SK-N-SH treated with all-trans-retinoic acid at 6 μM for 48 hours (cell line): ENCODE results near the gene LFNG.

Experiments used
- ATAC-seq: fragments of 200-7000 bp; cut with Tn5 transposase; 3 replicates; pipeline ENCODE4 v1.9.1; 2020; ENCODE audit warnings: mild to moderate bottlenecking, moderate library complexity
- ARNTL ChIP-seq: fragments of 450-650 bp; formaldehyde crosslinking; IDR thresholded peaks from 2 replicates; pipeline ENCODE4 v1.5.0; 2020; ENCODE audit warnings: low read depth, mild to moderate bottlenecking, moderate library complexity, borderline replicate concordance
- BACH2 ChIP-seq: fragments of 250-450 bp; sonication (Bioruptor Pico); IDR thresholded peaks from 2 replicates; pipeline ENCODE4 v1.9.0; 2021; ENCODE audit warnings: mild to moderate bottlenecking, borderline replicate concordance
- CREB5 ChIP-seq: fragments of 250-450 bp; sonication (Bioruptor Pico); IDR thresholded peaks from 2 replicates; pipeline ENCODE4 v1.5.1; 2020; ENCODE audit warnings: low read depth, mild to moderate bottlenecking, moderate library complexity
- CSDC2 ChIP-seq: fragments of 250-450 bp; sonication (Bioruptor Pico); IDR thresholded peaks from 2 replicates; pipeline ENCODE4 v1.5.0; 2020; ENCODE audit warnings: mild to moderate bottlenecking, moderate library complexity
- CSRNP3 ChIP-seq: fragments of 250-450 bp; sonication (Bioruptor Pico); IDR thresholded peaks from 2 replicates; pipeline ENCODE4 v1.5.1; 2021; ENCODE audit warnings: mild to moderate bottlenecking, moderate library complexity
- ESRRG ChIP-seq: fragments of 250-450 bp; sonication (Bioruptor Pico); IDR thresholded peaks from 2 replicates; pipeline ENCODE4 v1.6.1; 2021; ENCODE audit warnings: mild to moderate bottlenecking
- GLIS3 ChIP-seq: fragments of 250-450 bp; sonication (Bioruptor Pico); IDR thresholded peaks from 2 replicates; pipeline ENCODE4 v1.5.0; 2020; ENCODE audit warnings: mild to moderate bottlenecking, moderate library complexity
- ISL1 ChIP-seq: fragments of 250-450 bp; sonication (Bioruptor Pico); IDR thresholded peaks from 2 replicates; pipeline ENCODE4 v2.1.2; 2022; ENCODE audit warnings: mild to moderate bottlenecking, moderate library complexity
- OSR1 ChIP-seq: fragments of 250-450 bp; sonication (Bioruptor Pico); IDR thresholded peaks from 2 replicates; pipeline ENCODE4 v1.8.0; 2022; ENCODE audit warnings: moderate library complexity, mild to moderate bottlenecking, inconsistent platforms
- PATZ1 ChIP-seq: fragments of 250-450 bp; sonication (Bioruptor Pico); IDR thresholded peaks from 2 replicates; pipeline ENCODE4 v1.8.0; 2020; ENCODE audit warnings: mild to moderate bottlenecking, moderate library complexity, borderline replicate concordance
- POU6F1 ChIP-seq: fragments of 250-450 bp; sonication (Bioruptor Pico); IDR thresholded peaks from 2 replicates; pipeline ENCODE4 v1.8.0; 2021; ENCODE audit warnings: low read depth, mild to moderate bottlenecking, moderate library complexity, borderline replicate concordance
- PPARA ChIP-seq: fragments of 250-450 bp; sonication (Bioruptor Pico); IDR thresholded peaks from 2 replicates; pipeline ENCODE4 v1.5.0; 2020; ENCODE audit warnings: mild to moderate bottlenecking, borderline replicate concordance
- RARB ChIP-seq: fragments of 250-450 bp; sonication (Bioruptor Pico); IDR thresholded peaks from 2 replicates; pipeline ENCODE4 v1.8.0; 2021; ENCODE audit warnings: mild to moderate bottlenecking, moderate library complexity
- SNAI2 ChIP-seq: fragments of 250-450 bp; sonication (Bioruptor Pico); IDR thresholded peaks from 2 replicates; pipeline ENCODE4 v1.5.0; 2020; ENCODE audit warnings: mild to moderate bottlenecking, moderate library complexity
- TCF4 ChIP-seq: fragments of 250-450 bp; sonication (Bioruptor Pico); IDR thresholded peaks from 2 replicates; pipeline ENCODE4 v1.8.0; 2021; ENCODE audit warnings: mild to moderate bottlenecking, moderate library complexity, borderline replicate concordance
- TOX ChIP-seq: fragments of 250-450 bp; sonication (Bioruptor Pico); IDR thresholded peaks from 2 replicates; pipeline ENCODE4 v1.8.0; 2021; ENCODE audit warnings: mild to moderate bottlenecking, moderate library complexity, borderline replicate concordance
- ZC3H10 ChIP-seq: fragments of 250-450 bp; sonication (Bioruptor Pico); IDR thresholded peaks from 2 replicates; pipeline ENCODE4 v1.5.1; 2021; ENCODE audit warnings: mild to moderate bottlenecking, moderate library complexity
- ZFP3 ChIP-seq: fragments of 250-450 bp; sonication (Bioruptor Pico); IDR thresholded peaks from 2 replicates; pipeline ENCODE4 v1.5.0; 2020; ENCODE audit warnings: mild to moderate bottlenecking, moderate library complexity
- ZFP30 ChIP-seq: fragments of 450-650 bp; formaldehyde crosslinking; IDR thresholded peaks from 2 replicates; pipeline ENCODE4 v1.5.0; 2022; ENCODE audit warnings: mild to moderate bottlenecking, moderate library complexity
- ZNF565 ChIP-seq: fragments of 450-650 bp; formaldehyde crosslinking; conservative IDR thresholded peaks from 2 replicates; pipeline ENCODE4 v1.5.0; 2020; ENCODE audit warnings: low read depth, mild to moderate bottlenecking, moderate library complexity
- ZNF70 ChIP-seq: fragments of 450-650 bp; formaldehyde crosslinking; IDR thresholded peaks from 2 replicates; pipeline ENCODE4 v1.5.0; 2020; ENCODE audit warnings: mild to moderate bottlenecking, moderate library complexity

LFNG gene

GRCh38 chr7:2518737-2519118 lies 846 bp upstream of the LFNG start:
- no peak for TF ChIP-seq ESRRG (CRISPR knock-in tag)
- no peak for TF ChIP-seq BACH2
- no peak for TF ChIP-seq RARB (CRISPR knock-in tag)
- no peak for TF ChIP-seq ZC3H10 (CRISPR knock-in tag)
- TF ChIP-seq ZFP3, result no peak
- no peak for TF ChIP-seq CSRNP3 (CRISPR knock-in tag)
- no peak for TF ChIP-seq OSR1
- no peak for TF ChIP-seq ARNTL (CRISPR knock-in tag)
- TF ChIP-seq ZNF565 (CRISPR knock-in tag), result no peak
- no peak for ATAC-seq

- TF ChIP-seq ZC3H10 (CRISPR knock-in tag) (no peak), TCF4 (no peak; the same call in 1 of the 2 replicates), CSDC2 (CRISPR knock-in tag) (no peak), BACH2 (no peak), PPARA (CRISPR knock-in tag) (no peak), GLIS3 (CRISPR knock-in tag) (no peak)
- ATAC-seq, result peak; percentile 15; the same call in 2 of the 3 replicates
Measured at GRCh38 chr7:2520131-2520760, 672 bp downstream of the LFNG start.

- TF ChIP-seq BACH2 (no peak), OSR1 (no peak), CSRNP3 (CRISPR knock-in tag) (no peak), SNAI2 (CRISPR knock-in tag) (no peak), PATZ1 (no peak), CSDC2 (CRISPR knock-in tag) (no peak), ZNF70 (CRISPR knock-in tag) (no peak), ZFP3 (no peak), POU6F1 (no peak), RARB (CRISPR knock-in tag) (no peak), ZFP30 (CRISPR knock-in tag) (no peak), ESRRG (CRISPR knock-in tag) (no peak), PPARA (CRISPR knock-in tag) (no peak), ISL1 (no peak), TOX (CRISPR knock-in tag) (no peak), CREB5 (CRISPR knock-in tag) (no peak), ZNF565 (CRISPR knock-in tag) (no peak)
- ATAC-seq, result no peak
Measured at GRCh38 chr7:2520761-2521290, 1.3 kb downstream of the LFNG start.

GRCh38 chr7:2521341-2521745 lies 1.8 kb downstream of the LFNG start:
- no peak for ATAC-seq
- TF ChIP-seq PATZ1 (no peak), ZFP3 (no peak), POU6F1 (no peak), ZNF70 (CRISPR knock-in tag) (no peak), BACH2 (no peak), GLIS3 (CRISPR knock-in tag) (no peak), ZC3H10 (CRISPR knock-in tag) (no peak), CREB5 (CRISPR knock-in tag) (no peak), CSDC2 (CRISPR knock-in tag) (no peak)
